ENCODE data around the gene OCA2. TPM values are rescaled to one million over a fixed set of nuclear protein-coding genes. Genes with fewer than 3 reads are reported as not detected.

The OCA2 gene
- total RNA-seq, 2 experiments from 2014 or later: not detected

GRCh38 chr15:27792756-27793264, 306.3 kb downstream of the OCA2 start:
- Mint-ChIP-seq H3K27me3 (no peaks in the 10 kb centered on the region), H3K9me3 (ENCODE audit: low read depth) (peaks cover 4% of the 10 kb centered on the region), H3K36me3 (no peaks in the 10 kb centered on the region), H3K4me3 (no peak overlapping the region), H3K27ac (no peak overlapping the region), H3K4me1 (no peaks in the 10 kb centered on the region)
- DNase-seq (no peak), ATAC-seq (no peak)
- CTCF ChIA-PET: no interaction called here

DNA sequence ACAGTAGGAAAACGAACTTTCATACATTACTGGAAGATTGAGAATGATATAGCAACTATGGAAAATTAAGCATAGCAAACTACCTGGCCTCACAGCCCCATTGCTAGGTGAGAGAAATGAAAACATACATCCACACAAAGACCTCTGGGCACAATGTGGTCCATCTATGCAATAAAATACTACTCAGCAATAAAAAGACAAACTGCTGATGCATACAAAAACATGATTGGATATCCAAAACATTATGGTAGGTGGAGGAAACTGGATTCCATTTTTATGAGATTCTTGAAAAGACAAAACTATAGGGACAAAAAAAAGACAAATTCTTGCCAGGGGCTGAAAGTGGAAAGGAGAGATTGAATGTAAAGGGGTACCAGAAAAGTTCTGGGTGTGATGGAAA, 308.8 kb downstream of the OCA2 start:
- Mint-ChIP-seq H3K4me3 (no peak overlapping the region), H3K27ac (no peak overlapping the region), H3K36me3 (no peaks in the 10 kb centered on the region), H3K27me3 (no peaks in the 10 kb centered on the region), H3K4me1 (no peaks in the 10 kb centered on the region), H3K9me3 (ENCODE audit: low read depth) (peaks cover 1% of the 10 kb centered on the region)
- no peak for ATAC-seq
- CTCF ChIA-PET: no interaction called here
- DNase-seq: no peak

DNA sequence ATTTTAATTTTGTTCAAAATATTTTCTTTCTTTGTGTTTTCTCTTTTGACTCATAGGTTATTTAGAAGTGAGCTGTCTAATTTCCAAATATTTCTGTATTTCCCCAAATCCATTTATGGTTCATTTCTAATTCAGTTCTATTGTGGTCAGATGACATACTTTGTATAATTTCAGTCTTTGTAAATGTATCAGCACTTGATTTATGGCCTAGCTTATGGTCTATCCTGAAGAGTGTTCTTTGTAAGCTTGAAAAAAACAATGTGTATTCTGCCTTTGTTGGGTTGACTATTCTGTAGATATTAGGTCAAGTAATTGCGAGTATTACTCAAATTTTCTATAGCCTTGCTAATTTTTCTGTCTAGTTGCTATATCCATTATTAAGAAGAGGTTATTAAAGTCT, 311.2 kb downstream of the OCA2 start:
- CTCF ChIA-PET: no interaction called here
- H3K9me3 Mint-ChIP-seq (ENCODE audit: low read depth): no peaks in the 10 kb centered on the region

GRCh38 chr15:27784107-27784506, 315.0 kb downstream of the OCA2 start:
- H3K27me3 Mint-ChIP-seq: no peaks in the 10 kb centered on the region
- CTCF ChIA-PET: no interaction called here
- H3K36me3 Mint-ChIP-seq: no peaks in the 10 kb centered on the region
- no peaks in the 10 kb centered on the region for H3K9me3 Mint-ChIP-seq (ENCODE audit: low read depth)
- H3K27ac Mint-ChIP-seq: no peak overlapping the region
- no peaks in the 10 kb centered on the region for H3K4me1 Mint-ChIP-seq
- ATAC-seq: no peak
- DNase-seq: no peak
- H3K4me3 Mint-ChIP-seq: no peak overlapping the region

More for the DNA sequence above, 311.2 kb downstream of the OCA2 start:
- Mint-ChIP-seq H3K27me3 (no peaks in the 10 kb centered on the region), H3K36me3 (no peaks in the 10 kb centered on the region), H3K27ac (no peak overlapping the region), H3K4me1 (no peaks in the 10 kb centered on the region), H3K4me3 (no peak overlapping the region)
- ATAC-seq: no peak
- no peak for DNase-seq

- ATAC-seq: no peak
- H3K27me3 Mint-ChIP-seq: no peaks in the 10 kb centered on the region
Measured at GRCh38 chr15:27783678-27784077, 315.4 kb downstream of the OCA2 start.

GRCh38 chr15:27782125-27782524, 317.0 kb downstream of the OCA2 start:
- CTCF ChIA-PET: no interaction called here
- Mint-ChIP-seq H3K36me3 (no peaks in the 10 kb centered on the region), H3K4me3 (no peak overlapping the region), H3K27me3 (no peaks in the 10 kb centered on the region), H3K27ac (no peak overlapping the region), H3K9me3 (ENCODE audit: low read depth) (no peaks in the 10 kb centered on the region), H3K4me1 (no peaks in the 10 kb centered on the region)
- ATAC-seq (no peak), DNase-seq (no peak)

More at GRCh38 chr15:27783678-27784077, 315.4 kb downstream of the OCA2 start:
- CTCF ChIA-PET: no interaction called here
- Mint-ChIP-seq H3K4me3 (no peak overlapping the region), H3K9me3 (ENCODE audit: low read depth) (no peaks in the 10 kb centered on the region), H3K4me1 (no peaks in the 10 kb centered on the region), H3K36me3 (no peaks in the 10 kb centered on the region), H3K27ac (no peak overlapping the region)
- DNase-seq: no peak

GRCh38 chr15:27776501-27776900, 322.6 kb downstream of the OCA2 start:
- Mint-ChIP-seq H3K4me1 (no peaks in the 10 kb centered on the region), H3K36me3 (peaks cover 3% of the 10 kb centered on the region), H3K27ac (no peak overlapping the region), H3K4me3 (no peak overlapping the region), H3K27me3 (no peaks in the 10 kb centered on the region), H3K9me3 (ENCODE audit: low read depth) (peaks cover 14% of the 10 kb centered on the region)
- ATAC-seq (no peak), DNase-seq (no peak)
- CTCF ChIA-PET: no interaction called here

GRCh38 chr15:27774638-27775037, 324.5 kb downstream of the OCA2 start:
- H3K27me3 Mint-ChIP-seq: no peaks in the 10 kb centered on the region
- H3K36me3 Mint-ChIP-seq: peaks cover 3% of the 10 kb centered on the region
- CTCF ChIA-PET: no interaction called here
- H3K4me1 Mint-ChIP-seq: no peaks in the 10 kb centered on the region
- H3K9me3 Mint-ChIP-seq (ENCODE audit: low read depth): peaks cover 17% of the 10 kb centered on the region
- DNase-seq (no peak), ATAC-seq (no peak)
- H3K4me3 Mint-ChIP-seq: no peak overlapping the region
- H3K27ac Mint-ChIP-seq: no peak overlapping the region

GRCh38 chr15:27774191-27774590, 324.9 kb downstream of the OCA2 start:
- Mint-ChIP-seq H3K4me1 (no peaks in the 10 kb centered on the region), H3K4me3 (no peak overlapping the region), H3K27me3 (no peaks in the 10 kb centered on the region), H3K9me3 (ENCODE audit: low read depth) (peaks cover 17% of the 10 kb centered on the region), H3K27ac (no peak overlapping the region), H3K36me3 (peaks cover 3% of the 10 kb centered on the region)
- ATAC-seq: no peak
- no peak for DNase-seq
- CTCF ChIA-PET: no interaction called here

GRCh38 chr15:27771892-27772291, 327.2 kb downstream of the OCA2 start:
- Mint-ChIP-seq H3K36me3 (peaks cover 3% of the 10 kb centered on the region), H3K4me1 (no peaks in the 10 kb centered on the region), H3K4me3 (no peak overlapping the region), H3K27me3 (no peaks in the 10 kb centered on the region), H3K27ac (no peak overlapping the region), H3K9me3 (ENCODE audit: low read depth) (peaks cover 17% of the 10 kb centered on the region)
- CTCF ChIA-PET: no interaction called here
- ATAC-seq (no peak), DNase-seq (no peak)

- no peak for DNase-seq
- ATAC-seq: no peak
- H3K4me1 Mint-ChIP-seq: no peaks in the 10 kb centered on the region
- peaks cover 17% of the 10 kb centered on the region for H3K9me3 Mint-ChIP-seq (ENCODE audit: low read depth)
- no peak overlapping the region for H3K4me3 Mint-ChIP-seq
- peaks cover 3% of the 10 kb centered on the region for H3K36me3 Mint-ChIP-seq
- no peaks in the 10 kb centered on the region for H3K27me3 Mint-ChIP-seq
- CTCF ChIA-PET: no interaction called here
- no peak overlapping the region for H3K27ac Mint-ChIP-seq
Measured at GRCh38 chr15:27770769-27771554, 328.2 kb downstream of the OCA2 start.

- no peaks in the 10 kb centered on the region for H3K27me3 Mint-ChIP-seq
- no peak for ATAC-seq
- CTCF ChIA-PET: no interaction called here
- DNase-seq: no peak
- no peaks in the 10 kb centered on the region for H3K4me1 Mint-ChIP-seq
- H3K4me3 Mint-ChIP-seq: no peak overlapping the region
- H3K9me3 Mint-ChIP-seq (ENCODE audit: low read depth): peaks cover 12% of the 10 kb centered on the region
- H3K27ac Mint-ChIP-seq: no peak overlapping the region
- H3K36me3 Mint-ChIP-seq: peaks cover 3% of the 10 kb centered on the region
Measured at GRCh38 chr15:27770086-27770607, 329.0 kb downstream of the OCA2 start.

DNA sequence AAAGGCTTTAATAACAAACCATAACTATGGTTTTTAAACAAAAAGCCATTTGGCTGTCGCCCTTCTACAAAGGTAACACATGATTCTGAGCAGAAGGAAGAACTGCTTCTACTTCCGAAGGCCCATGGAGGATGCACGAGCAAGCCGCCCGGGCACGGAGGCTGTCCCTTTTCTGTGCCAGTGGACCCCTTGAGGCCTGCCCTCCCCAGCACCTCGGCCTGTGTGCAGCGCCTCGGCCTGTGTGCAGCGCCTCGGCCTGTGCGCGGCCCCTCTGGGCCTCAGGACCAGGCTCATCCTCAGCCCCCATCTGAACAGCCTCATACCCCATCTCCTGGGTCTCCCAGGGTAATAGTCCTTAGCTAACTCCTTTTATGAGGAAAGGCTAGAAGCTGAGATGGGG, 329.5 kb downstream of the OCA2 start:
- DNase-seq: no peak
- H3K27ac Mint-ChIP-seq: no peak overlapping the region
- CTCF ChIA-PET: no interaction called here
- ATAC-seq: no peak
- peaks cover 11% of the 10 kb centered on the region for H3K9me3 Mint-ChIP-seq (ENCODE audit: low read depth)
- H3K27me3 Mint-ChIP-seq: no peaks in the 10 kb centered on the region
- H3K36me3 Mint-ChIP-seq: peaks cover 3% of the 10 kb centered on the region
- no peaks in the 10 kb centered on the region for H3K4me1 Mint-ChIP-seq
- H3K4me3 Mint-ChIP-seq: no peak overlapping the region

GRCh38 chr15:27768732-27769475, 330.2 kb downstream of the OCA2 start:
- Mint-ChIP-seq H3K27ac (no peak overlapping the region), H3K4me3 (no peak overlapping the region), H3K36me3 (peaks cover 3% of the 10 kb centered on the region), H3K27me3 (no peaks in the 10 kb centered on the region), H3K9me3 (ENCODE audit: low read depth) (peaks cover 6% of the 10 kb centered on the region), H3K4me1 (no peaks in the 10 kb centered on the region)
- DNase-seq (no peak), ATAC-seq (no peak)
- CTCF ChIA-PET: no interaction called here

All from activated CD8-positive, alpha-beta memory T cell treated with anti-CD3 and anti-CD28 coated beads, Interleukin-2, amount 10 ng/mL, durations not matched to agents 7 days and 5 days (primary cell).